Measurements from ENCODE around the gene PPIE. TPM values are rescaled to one million over a fixed set of nuclear protein-coding genes. Genes with fewer than 3 reads are reported as not detected.
A peak's percentile ranks its signal among the peaks of the same experiment; 100 is the strongest.

PPIE gene
- total RNA-seq (10 to 100 TPM; 71.5 to 82.8 TPM), polyA plus RNA-seq (ENCODE audit: insufficient read depth, low read depth, low replicate concordance) (109 TPM)
- long read RNA-seq, donor 1, transcript PPIE-201 (10 exons, 1,277 nt), result major isoform, 12 of 14 reads
- long read RNA-seq, donor 1, partial matches to known transcripts, result 0 of 14 reads
- long read RNA-seq, donor 1, other reads (novel, unspliced or antisense), result 0 of 14 reads
- long read RNA-seq, donor 2, transcript PPIE-201 (10 exons, 1,277 nt), result major isoform, 14 of 24 reads
- long read RNA-seq, donor 2, partial matches to known transcripts, result 6 of 24 reads
- long read RNA-seq, donor 2, other reads (novel, unspliced or antisense), result 0 of 24 reads

DNA sequence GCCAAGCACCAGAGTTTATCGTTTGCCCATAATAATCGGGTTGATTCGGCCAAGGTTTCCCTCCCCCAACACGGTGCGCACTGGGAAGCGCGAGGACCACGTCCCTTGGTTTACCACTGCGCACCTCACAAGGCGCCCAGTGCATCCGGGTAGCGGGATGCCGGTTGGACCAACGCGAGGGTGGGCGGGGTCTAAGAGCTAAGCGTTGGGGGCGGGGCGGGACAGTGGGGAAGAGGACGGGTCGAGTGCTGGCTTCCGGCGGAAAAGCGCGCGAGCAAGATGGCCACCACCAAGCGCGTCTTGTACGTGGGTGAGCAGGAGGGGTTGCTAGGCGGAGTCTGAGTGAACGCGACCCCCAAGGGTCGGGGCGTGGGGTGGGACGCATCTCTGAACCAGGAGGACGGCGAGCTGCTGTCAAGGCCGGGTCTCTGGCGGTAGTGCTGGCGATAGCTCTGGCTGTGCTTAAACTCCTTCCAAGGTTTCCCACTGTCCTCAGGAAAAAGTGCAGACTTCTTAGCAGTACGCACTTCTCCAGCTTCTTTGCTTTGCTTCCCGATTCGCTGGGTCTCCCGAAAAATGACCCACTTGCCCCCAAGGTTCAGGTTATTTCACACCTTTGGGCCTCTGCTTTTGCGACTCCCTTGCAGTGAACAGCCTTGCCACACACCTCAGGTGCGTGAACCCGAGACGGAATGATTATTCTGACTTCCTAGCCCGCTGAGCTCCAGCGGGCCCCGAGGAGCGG lies at the start of gene PPIE:
PPIE (plus strand) TSS at position 261 of the 745 bp plus-strand sequence; CDS start at position 280, 19 bp downstream.
- Histone ChIP-seq H3K4me1 (peaks cover 12% of the 10 kb centered on the region), H3K27me3 (no peaks in the 10 kb centered on the region), H3K4me3 (peak within 1 kb of the TSS; percentile 63 to 85), H3K9me3 (no peaks in the 10 kb centered on the region), H3K27ac (peak within 1 kb of the TSS; percentile 64 to 81), H3K36me3 (ENCODE audit: low read depth, missing control alignments) (no peaks in the 10 kb centered on the region)
- no peak for TF ChIP-seq POLR2A (IDR thresholded peaks at IDR 0.05)
- TF ChIP-seq, protein P1, sequence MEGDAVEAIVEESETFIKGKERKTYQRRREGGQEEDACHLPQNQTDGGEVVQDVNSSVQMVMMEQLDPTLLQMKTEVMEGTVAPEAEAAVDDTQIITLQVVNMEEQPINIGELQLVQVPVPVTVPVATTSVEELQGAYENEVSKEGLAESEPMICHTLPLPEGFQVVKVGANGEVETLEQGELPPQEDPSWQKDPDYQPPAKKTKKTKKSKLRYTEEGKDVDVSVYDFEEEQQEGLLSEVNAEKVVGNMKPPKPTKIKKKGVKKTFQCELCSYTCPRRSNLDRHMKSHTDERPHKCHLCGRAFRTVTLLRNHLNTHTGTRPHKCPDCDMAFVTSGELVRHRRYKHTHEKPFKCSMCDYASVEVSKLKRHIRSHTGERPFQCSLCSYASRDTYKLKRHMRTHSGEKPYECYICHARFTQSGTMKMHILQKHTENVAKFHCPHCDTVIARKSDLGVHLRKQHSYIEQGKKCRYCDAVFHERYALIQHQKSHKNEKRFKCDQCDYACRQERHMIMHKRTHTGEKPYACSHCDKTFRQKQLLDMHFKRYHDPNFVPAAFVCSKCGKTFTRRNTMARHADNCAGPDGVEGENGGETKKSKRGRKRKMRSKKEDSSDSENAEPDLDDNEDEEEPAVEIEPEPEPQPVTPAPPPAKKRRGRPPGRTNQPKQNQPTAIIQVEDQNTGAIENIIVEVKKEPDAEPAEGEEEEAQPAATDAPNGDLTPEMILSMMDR (IDR thresholded peaks at IDR 0.05), result no peak
- intact Hi-C loops (cut with DNase I; ENCODE audit: low total_unique reads), result no loop called here
- 0% methylated on average over 41 to 52 of the region's 52 CpGs for WGBS, 2 donors
- peak; percentile 99 for DNase-seq

GRCh38 chr1:39689214-39689613 lies 49.5 kb upstream of the PPIE start:
- WGBS, 2 donors, result 82 to 85% methylated on average over 2 of the region's 2 CpGs
- no peak for DNase-seq
- no peak overlapping the region for H3K4me3 ChIP-seq
- peaks cover 16% of the 10 kb centered on the region for H3K4me1 ChIP-seq
- H3K9me3 ChIP-seq, result no peaks in the 10 kb centered on the region
- no peaks in the 10 kb centered on the region for H3K36me3 ChIP-seq (ENCODE audit: low read depth, missing control alignments)
- TF ChIP-seq POLR2A (IDR thresholded peaks at IDR 0.05), result no peak
- TF ChIP-seq, protein P1 (IDR thresholded peaks at IDR 0.05), result no peak
- no peaks in the 10 kb centered on the region for H3K27me3 ChIP-seq
- H3K27ac ChIP-seq, result no peak overlapping the region
- intact Hi-C loops (cut with DNase I; ENCODE audit: low total_unique reads), result no loop called here

GRCh38 chr1:39689635-39690034 lies 49.0 kb upstream of the PPIE start:
- Histone ChIP-seq H3K4me1 (peaks cover 16% of the 10 kb centered on the region), H3K4me3 (no peak overlapping the region), H3K27me3 (no peaks in the 10 kb centered on the region), H3K9me3 (no peaks in the 10 kb centered on the region), H3K36me3 (ENCODE audit: low read depth, missing control alignments) (no peaks in the 10 kb centered on the region), H3K27ac (no peak overlapping the region)
- DNase-seq, result no peak
- no peak for TF ChIP-seq POLR2A (IDR thresholded peaks at IDR 0.05)
- TF ChIP-seq, protein P1 (IDR thresholded peaks at IDR 0.05), result no peak
- intact Hi-C loops (cut with DNase I; ENCODE audit: low total_unique reads), result no loop called here

GRCh38 chr1:39690225-39690624 lies 48.5 kb upstream of the PPIE start:
- WGBS, 2 donors, result 38 to 40% methylated on average over 2 of the region's 2 CpGs
- H3K27ac ChIP-seq, result no peak overlapping the region
- no peaks in the 10 kb centered on the region for H3K36me3 ChIP-seq (ENCODE audit: low read depth, missing control alignments)
- no peak for DNase-seq
- peaks cover 16% of the 10 kb centered on the region for H3K4me1 ChIP-seq
- intact Hi-C loops (cut with DNase I; ENCODE audit: low total_unique reads), result no loop called here
- no peak overlapping the region for H3K4me3 ChIP-seq
- TF ChIP-seq POLR2A (IDR thresholded peaks at IDR 0.05), result no peak
- TF ChIP-seq, protein P1 (IDR thresholded peaks at IDR 0.05), result no peak
- no peaks in the 10 kb centered on the region for H3K27me3 ChIP-seq
- no peaks in the 10 kb centered on the region for H3K9me3 ChIP-seq
